Esophagus muscularis mucosa (tissue), 4 donors: ENCODE data around the gene EMILIN3. TPM values are rescaled to one million over a fixed set of nuclear protein-coding genes. Genes with fewer than 3 reads are reported as not detected.

Experiments used
- DNase-seq: peaks from one replicate; pipeline ENCODE4 v3.0.0-alpha.2; 2017; ENCODE audit errors: extremely low spot score
- H3K27ac ChIP-seq, 4 donors: fragments of 200-600 bp; sonication (generic); replicated peaks in 1 of 4; 1 replicate in 3 of 4; 2 replicates in 1 of 4; pipeline ENCODE4 v1.5.1; 2016 to 2019; ENCODE audit warnings: mild to moderate bottlenecking in 1 of 4
- H3K27me3 ChIP-seq, 4 donors: fragments of 200-600 bp; sonication (generic); one replicate each; pipeline versions ENCODE4 v1.5.1 to v1.6.0; 2016 to 2019
- H3K36me3 ChIP-seq, 4 donors: fragments of 200-600 bp; sonication (generic); one replicate each; pipeline ENCODE4 v1.5.1; 2016 to 2019
- H3K4me1 ChIP-seq, 4 donors: fragments of 200-600 bp; sonication (generic); one replicate each; pipeline ENCODE4 v1.5.1; 2016 to 2019
- H3K4me3 ChIP-seq, 4 donors: fragments of 200-600 bp; sonication (generic); 1 replicate in 2 of 4; 2 replicates in 2 of 4; pipeline ENCODE4 v1.5.1; 2016 to 2019; ENCODE audit warnings: mild to moderate bottlenecking in 4 of 4, moderate library complexity in 1 of 4
- H3K9me3 ChIP-seq, 4 donors: fragments of 200-600 bp; sonication (generic); 1 replicate in 3 of 4; 2 replicates in 1 of 4; pipeline ENCODE4 v1.5.1; 2016 to 2019
- CTCF ChIP-seq, 3 experiments: fragments of 200-600 bp in 2 of 3; fragments of 450-650 bp in 1 of 3; sonication (generic) in 2 of 3; IDR thresholded peaks; one replicate each; pipeline ENCODE4 v1.5.1; 2017 to 2019; ENCODE audit warnings: antibody characterized with exemption in 3 of 3, mild to moderate bottlenecking in 2 of 3, moderate library complexity in 1 of 3
- EP300 ChIP-seq: sonication (generic); formaldehyde crosslinking; IDR thresholded peaks from one replicate; pipeline ENCODE4 v1.6.1; 2017; ENCODE audit warnings: antibody characterized with exemption
- POLR2A ChIP-seq: fragments of 450-650 bp; IDR thresholded peaks from one replicate; pipeline ENCODE4 v1.6.1; 2017; ENCODE audit warnings: antibody characterized with exemption, moderate library complexity, mild to moderate bottlenecking, low read depth
- POLR2AphosphoS5 ChIP-seq, 2 donors: sonication (generic); formaldehyde crosslinking; IDR thresholded peaks; one replicate each; pipeline ENCODE4 v1.6.1; 2017; ENCODE audit warnings: antibody characterized with exemption in 2 of 2
- WGBS: methylation state at CpG from one replicate; pipeline ENCODE4 v1.1.5; 2018; 5-methylcytosine and 5-hydroxymethylcytosine counted together
- intact Hi-C: fragments of 100-400 bp; cut with DNase I; formaldehyde crosslinking; loops from one replicate; pipeline ENCODE4 v1.15.1; 2023
- total RNA-seq, 4 donors: library from RNA; depleted of rRNA; stranded (reverse); fragments of >200 nt; gene quantifications; one replicate each; pipeline versions ENCODE4 v1.1.0 to v1.2.1, GENCODE V29; 2016

Gene EMILIN3
- total RNA-seq, 4 donors from 2014 or later = 0.83 to 5.6 (median 4.5) TPM

GRCh38 chr20:41406896-41407444 is 40.4 kb upstream of the EMILIN3 start:
- H3K9me3 ChIP-seq = no peaks in the 10 kb centered on the region
- H3K27me3 ChIP-seq = no peaks in the 10 kb centered on the region
- no peak overlapping the region for H3K27ac ChIP-seq
- DNase-seq = no peak
- H3K36me3 ChIP-seq = peaks cover 28 to 87% (median 76%) of the 10 kb centered on the region in 4 donors
- intact Hi-C loops = loop anchor here (5.0 to 10.0 kb wide), 2 partner anchors 65 to 262 kb away; partner anchors contain the start of gene LPIN3
- 80% methylated on average over 7 of the region's 7 CpGs for WGBS
- H3K4me1 ChIP-seq = peaks cover 26 to 39% (median 34%) of the 10 kb centered on the region in 4 donors
- no peak overlapping the region for H3K4me3 ChIP-seq
- TF ChIP-seq EP300 (no peak), POLR2AphosphoS5 (IDR thresholded peaks at IDR 0.05) (no peak), POLR2A (no peak), CTCF (IDR thresholded peaks at IDR 0.05) (no peak)

DNA sequence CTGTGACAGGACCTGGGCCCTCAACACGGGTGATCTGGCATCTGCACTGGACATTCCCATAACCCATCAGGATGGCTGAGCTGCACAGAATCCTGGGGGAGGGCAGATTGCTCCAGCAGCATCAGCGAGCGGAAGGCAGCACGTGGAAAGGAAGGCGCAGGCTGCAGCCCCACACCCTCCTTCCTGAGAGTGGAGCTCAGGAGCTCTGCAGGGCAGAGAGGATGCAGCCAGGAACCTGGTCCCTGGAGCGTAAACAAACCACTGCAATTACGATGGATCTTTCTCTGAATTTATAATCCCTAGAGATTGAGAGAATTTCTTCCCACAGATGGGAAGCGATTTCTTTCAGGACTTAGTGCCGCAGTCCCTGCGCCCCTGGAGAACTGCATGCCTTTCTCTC is 39.7 kb upstream of the EMILIN3 start:
- H3K4me3 ChIP-seq = no peak overlapping the region
- intact Hi-C loops = loop anchor here (5.0 to 10.0 kb wide), 2 partner anchors 64 to 262 kb away; partner anchors contain the start of gene LPIN3
- H3K27me3 ChIP-seq = no peaks in the 10 kb centered on the region
- no peaks in the 10 kb centered on the region for H3K9me3 ChIP-seq
- H3K36me3 ChIP-seq = peaks cover 28 to 83% (median 73%) of the 10 kb centered on the region in 4 donors
- 63% methylated on average over 10 of the region's 10 CpGs for WGBS
- peaks cover 20 to 33% (median 28%) of the 10 kb centered on the region in 4 donors for H3K4me1 ChIP-seq
- TF ChIP-seq POLR2A = no peak
- DNase-seq = no peak
- H3K27ac ChIP-seq = no peak overlapping the region

DNA sequence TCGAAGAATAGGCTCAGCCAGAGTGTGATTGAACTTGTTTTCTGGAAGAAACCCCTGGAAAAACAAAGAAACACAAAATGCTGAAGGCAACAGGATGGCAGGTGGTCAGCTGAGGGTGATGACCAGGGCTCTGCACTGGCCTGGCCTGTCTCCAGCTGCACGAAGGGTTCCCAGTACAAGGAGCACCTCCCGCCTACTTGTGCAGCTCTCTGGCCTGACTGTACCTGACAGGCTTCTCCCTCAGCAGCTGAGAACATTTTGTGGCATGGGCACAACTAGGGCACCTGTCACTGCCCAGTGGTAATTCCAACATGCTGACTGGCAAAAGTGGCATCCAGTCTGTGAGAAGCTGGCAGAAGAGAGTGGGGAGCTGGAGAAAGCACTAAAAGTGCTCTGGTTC is 38.8 kb upstream of the EMILIN3 start:
- H3K36me3 ChIP-seq = peaks cover 26 to 74% (median 70%) of the 10 kb centered on the region in 4 donors
- no peak for DNase-seq
- WGBS = 90% methylated on average over 2 of the region's 3 CpGs
- no peak overlapping the region for H3K4me3 ChIP-seq
- H3K4me1 ChIP-seq = peaks cover 16 to 27% (median 21%) of the 10 kb centered on the region in 4 donors
- intact Hi-C loops = loop anchor here (5.0 to 10.0 kb wide), 2 partner anchors 63 to 261 kb away; partner anchors contain the start of gene LPIN3
- no peak for TF ChIP-seq POLR2A
- TF ChIP-seq EP300 = no peak
- TF ChIP-seq CTCF (IDR thresholded peaks at IDR 0.05) = no peak
- TF ChIP-seq POLR2AphosphoS5 (IDR thresholded peaks at IDR 0.05) = no peak
- H3K27ac ChIP-seq = no peak overlapping the region
- H3K9me3 ChIP-seq = no peaks in the 10 kb centered on the region
- no peaks in the 10 kb centered on the region for H3K27me3 ChIP-seq

DNA sequence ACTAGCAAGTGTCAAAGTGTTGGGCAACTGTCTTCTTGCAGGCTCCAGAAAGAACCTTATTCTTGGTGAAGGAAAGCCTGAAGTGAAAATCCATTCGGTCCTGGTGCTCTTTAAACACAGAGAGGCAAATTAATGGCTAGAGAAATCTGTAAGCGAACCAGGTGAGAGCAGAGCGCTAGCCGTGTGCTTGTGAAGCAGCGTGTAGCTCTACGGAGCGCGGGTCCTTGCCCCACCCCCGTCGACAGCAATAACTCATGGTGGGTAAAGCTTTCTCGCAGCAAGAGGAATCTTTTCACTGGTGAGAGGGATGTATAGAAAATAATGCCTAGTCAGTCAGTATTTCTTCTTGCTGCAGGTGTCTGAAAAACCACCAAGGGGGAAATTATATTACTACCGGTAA is 37.0 kb upstream of the EMILIN3 start:
- no peaks in the 10 kb centered on the region for H3K27me3 ChIP-seq
- DNase-seq = no peak
- H3K4me1 ChIP-seq = peaks cover 10 to 27% (median 14%) of the 10 kb centered on the region in 4 donors
- WGBS = 90% methylated on average over 12 of the region's 12 CpGs
- H3K36me3 ChIP-seq = peaks cover 21 to 56% (median 53%) of the 10 kb centered on the region in 4 donors
- no peak overlapping the region for H3K27ac ChIP-seq
- intact Hi-C loops = loop anchor here (10.0 kb wide), 1 partner anchor 259 kb away; no protein-coding TSS in a partner anchor
- no peak overlapping the region for H3K4me3 ChIP-seq
- no peak for TF ChIP-seq CTCF (IDR thresholded peaks at IDR 0.05)
- no peak for TF ChIP-seq POLR2A
- TF ChIP-seq EP300 = no peak
- TF ChIP-seq POLR2AphosphoS5 (IDR thresholded peaks at IDR 0.05) = no peak
- H3K9me3 ChIP-seq = no peaks in the 10 kb centered on the region

GRCh38 chr20:41398408-41398807 is 31.8 kb upstream of the EMILIN3 start:
- H3K27ac ChIP-seq = peak overlapping the region in 2 of 4 donors; percentile 44 to 52
- intact Hi-C loops = no loop called here
- H3K27me3 ChIP-seq = no peaks in the 10 kb centered on the region
- H3K4me1 ChIP-seq = peaks cover 20 to 46% (median 42%) of the 10 kb centered on the region in 4 donors
- H3K4me3 ChIP-seq = no peak overlapping the region
- TF ChIP-seq POLR2A (no peak), POLR2AphosphoS5 (IDR thresholded peaks at IDR 0.05) (peak; percentile 30 to 32), EP300 (no peak), CTCF (IDR thresholded peaks at IDR 0.05) (no peak)
- H3K36me3 ChIP-seq = peaks cover 3 to 6% (median 4%) of the 10 kb centered on the region in 4 donors
- WGBS = 47% methylated on average over 2 of the region's 2 CpGs
- no peaks in the 10 kb centered on the region for H3K9me3 ChIP-seq
- DNase-seq = no peak
